ENCODE data around the gene SMARCE1. TPM values are rescaled to one million over a fixed set of nuclear protein-coding genes. Genes with fewer than 3 reads are reported as not detected.

SMARCE1 gene
- total and polyA plus RNA-seq, 8 donors: 27.5 to 125 (median 86.3) TPM

- Histone ChIP-seq H3K27ac (no peak overlapping the region), H3K9me3 (no peaks in the 10 kb centered on the region), H3K36me3 (no peaks in the 10 kb centered on the region), H3K4me3 (no peak overlapping the region), H3K4me1 (no peaks in the 10 kb centered on the region), H3K27me3 (peaks cover 0 to 15% (median 0%) of the 10 kb centered on the region in 3 donors)
- DNase-seq: no peak
- TF ChIP-seq EP300 (IDR thresholded peaks at IDR 0.05) (no peak), POLR2A (IDR thresholded peaks at IDR 0.05) (no peak), CTCF (IDR thresholded peaks at IDR 0.05) (no peak), POLR2AphosphoS5 (IDR thresholded peaks at IDR 0.05) (no peak)
- intact Hi-C loops (cut with DNase I; ENCODE audit: low total_unique reads): no loop called here
Measured at GRCh38 chr17:40680998-40681397, 33.4 kb upstream of the SMARCE1 start.

GRCh38 chr17:40679523-40679907 lies 31.9 kb upstream of the SMARCE1 start:
- TF ChIP-seq POLR2AphosphoS5 (IDR thresholded peaks at IDR 0.05): no peak
- TF ChIP-seq POLR2A (IDR thresholded peaks at IDR 0.05): no peak
- no peak for TF ChIP-seq CTCF (IDR thresholded peaks at IDR 0.05)
- no peak for TF ChIP-seq EP300 (IDR thresholded peaks at IDR 0.05)
- intact Hi-C loops (cut with DNase I; ENCODE audit: low total_unique reads): no loop called here
- no peaks in the 10 kb centered on the region for H3K4me1 ChIP-seq
- DNase-seq: no peak
- WGBS, 5 donors: 76 to 85% (median 79%) methylated on average over 2 of the region's 2 CpGs
- H3K9me3 ChIP-seq: no peaks in the 10 kb centered on the region
- H3K27ac ChIP-seq: no peak overlapping the region
- H3K36me3 ChIP-seq: no peaks in the 10 kb centered on the region
- no peak overlapping the region for H3K4me3 ChIP-seq
- H3K27me3 ChIP-seq: peaks cover 0 to 21% (median 0%) of the 10 kb centered on the region in 3 donors

DNA sequence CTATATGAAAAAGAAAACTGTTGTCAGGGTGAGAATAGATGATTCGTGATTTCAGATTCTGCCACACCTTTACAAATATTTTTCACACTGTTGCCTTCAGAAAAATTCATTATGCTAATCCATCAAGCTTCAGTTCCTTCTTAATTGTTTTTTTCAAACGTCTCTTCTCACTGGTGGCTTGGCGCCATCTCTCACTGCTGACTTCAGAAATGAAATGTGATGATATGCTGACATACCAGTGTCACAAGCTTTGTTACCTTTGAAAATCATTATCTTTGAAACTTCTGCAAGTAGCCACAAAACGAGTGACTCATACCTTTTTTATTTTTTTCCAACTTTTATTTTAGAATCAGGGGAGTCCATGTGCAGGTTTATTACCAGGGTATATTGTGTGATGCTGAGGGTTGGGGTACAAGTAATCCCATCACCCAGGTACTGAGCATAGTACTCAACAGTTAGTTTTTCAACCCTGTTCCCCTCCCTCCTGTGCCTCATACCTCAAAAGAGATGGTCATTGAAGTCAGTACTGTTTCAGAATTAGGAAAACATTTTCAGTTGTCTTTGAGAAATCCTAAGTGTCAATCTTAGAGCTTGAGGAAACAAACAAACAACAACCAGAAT lies 31.4 kb upstream of the SMARCE1 start:
- H3K9me3 ChIP-seq: no peaks in the 10 kb centered on the region
- 50 to 59% (median 54%) methylated on average over 4 of the region's 4 CpGs for WGBS, 5 donors
- no peak overlapping the region for H3K4me3 ChIP-seq
- no peak for DNase-seq
- TF ChIP-seq EP300 (IDR thresholded peaks at IDR 0.05) (no peak), CTCF (IDR thresholded peaks at IDR 0.05) (no peak), POLR2A (IDR thresholded peaks at IDR 0.05) (no peak), POLR2AphosphoS5 (IDR thresholded peaks at IDR 0.05) (no peak)
- H3K4me1 ChIP-seq: no peaks in the 10 kb centered on the region
- no peaks in the 10 kb centered on the region for H3K36me3 ChIP-seq
- H3K27ac ChIP-seq: no peak overlapping the region
- H3K27me3 ChIP-seq: peaks cover 0 to 21% (median 0%) of the 10 kb centered on the region in 3 donors
- intact Hi-C loops (cut with DNase I; ENCODE audit: low total_unique reads): no loop called here

GRCh38 chr17:40675905-40676304 lies 28.3 kb upstream of the SMARCE1 start:
- 84 to 91% (median 88%) methylated on average over 4 of the region's 4 CpGs for WGBS, 5 donors
- no peaks in the 10 kb centered on the region for H3K36me3 ChIP-seq
- H3K27ac ChIP-seq: no peak overlapping the region
- TF ChIP-seq POLR2AphosphoS5 (IDR thresholded peaks at IDR 0.05) (no peak), POLR2A (IDR thresholded peaks at IDR 0.05) (no peak), EP300 (IDR thresholded peaks at IDR 0.05) (no peak), CTCF (IDR thresholded peaks at IDR 0.05) (no peak)
- DNase-seq: no peak
- H3K27me3 ChIP-seq: peaks cover 0 to 21% (median 0%) of the 10 kb centered on the region in 3 donors
- intact Hi-C loops (cut with DNase I; ENCODE audit: low total_unique reads): no loop called here
- H3K4me1 ChIP-seq: no peaks in the 10 kb centered on the region
- no peaks in the 10 kb centered on the region for H3K9me3 ChIP-seq
- no peak overlapping the region for H3K4me3 ChIP-seq

Data from stomach (tissue), 9 donors.